Heart right ventricle (tissue), 16 donors: ENCODE results near the gene IL17RA. TPM values are rescaled to one million over a fixed set of nuclear protein-coding genes. Genes with fewer than 3 reads are reported as not detected.
A peak's percentile ranks its signal among the peaks of the same experiment; 100 is the strongest.

ENCODE experiments used
- ATAC-seq, 8 donors: fragments of 200-7000 bp; cut with Tn5 transposase; one replicate each; pipeline ENCODE4 v1.9.1; 2020; ENCODE audit warnings: mild to moderate bottlenecking in 8 of 8, moderate library complexity in 8 of 8, moderate number of reproducible peaks in 1 of 8
- DNase-seq, 2 donors: peaks; one replicate each; pipeline ENCODE4 v3.0.0-alpha.2; 2020
- H3K27ac ChIP-seq, 10 donors: fragments of 200-600 bp; sonication (generic) in 2 of 10; one replicate each; pipeline versions ENCODE4 v1.5.0 to v1.8.0; 2020 to 2022; ENCODE audit warnings: mild to moderate bottlenecking in 3 of 10
- H3K27me3 ChIP-seq, 7 donors: fragments of 200-600 bp; one replicate each; pipeline ENCODE4 v1.8.0; 2021 to 2022; ENCODE audit warnings: mild to moderate bottlenecking in 2 of 7
- H3K36me3 ChIP-seq, 9 donors: fragments of 200-600 bp; sonication (generic) in 1 of 9; one replicate each; pipeline versions ENCODE4 v1.5.0 to v1.8.0; 2020 to 2022; ENCODE audit warnings: mild to moderate bottlenecking in 2 of 9
- H3K4me1 ChIP-seq, 9 donors: fragments of 200-600 bp; sonication (generic) in 1 of 9; one replicate each; pipeline versions ENCODE4 v1.5.0 to v1.8.0; 2020 to 2022; ENCODE audit warnings: mild to moderate bottlenecking in 4 of 9
- H3K4me3 ChIP-seq, 10 donors: fragments of 200-600 bp; sonication (generic) in 2 of 10; one replicate each; pipeline versions ENCODE4 v1.5.0 to v1.8.0; 2020 to 2022; ENCODE audit warnings: mild to moderate bottlenecking in 7 of 10, moderate library complexity in 2 of 10
- H3K9me3 ChIP-seq, 11 donors: fragments of 200-600 bp in 10 of 11; sonication (generic) in 2 of 11; one replicate each; pipeline versions ENCODE4 v1.5.0 to v1.8.0; 2013 to 2022; ENCODE audit warnings: mild to moderate bottlenecking in 2 of 11, control low read depth in 1 of 11, moderate library complexity in 1 of 11
- CTCF ChIP-seq, 9 donors: fragments of 200-600 bp; sonication (generic) in 2 of 9; IDR thresholded peaks; one replicate each; pipeline versions ENCODE4 v1.5.0 to v1.8.0; 2021 to 2022; ENCODE audit warnings: antibody characterized with exemption in 9 of 9, mild to moderate bottlenecking in 5 of 9, moderate library complexity in 1 of 9
- WGBS, 2 donors: extraction: QIAGEN DNeasy Blood & Tissue Kit; methylation state at CpG; one replicate each; pipeline ENCODE4 v1.1.7; 2013; ENCODE audit warnings: inconsistent platforms in 1 of 2; 5-methylcytosine and 5-hydroxymethylcytosine counted together
- intact Hi-C, 10 donors: fragments of 100-400 bp; cut with DNase I; formaldehyde crosslinking; loops; one replicate each; pipeline versions ENCODE4 v1.11.1 to v1.14.2; 2022
- polyA plus RNA-seq, 2 donors: library from polyadenylated mRNA; stranded (reverse); fragments of 200-250 nt; gene quantifications; one replicate each; pipeline ENCODE4 v1.2.3, GENCODE V29; 2013
- total RNA-seq, 10 donors: library from RNA; stranded (reverse); fragmentation: NEBNext Ultra II Directional in 3 of 10; extraction: Animal tissue kit (Norgen Biotek cat#: 25700) in 3 of 10; gene quantifications; one replicate each; pipeline versions ENCODE4 v1.2.1 to v1.2.4, GENCODE V29; 2021 to 2023
- donor health status: Arrhythmogenic right ventricular cardiomyopathy.
- donor health status: ischemic (EF 13 %, LVEDD 7.1; RV severe dilation, severe dysfunction).
- donor health status: healthy with polysubstance abuse.
- donor health status: DM: no; HTN: yes; CAD: no.
- donor health status: DM: no; HTN: no; CAD: no.
- donor health status: ischemic (EF 25% LVEDD 6.9; RV normal size, moderate dysfunction).
- donor health status: ischemic (EF 25% LVEDD 5.7; RV mildly dilated, moderate dysfunction).
- donor health status: healthy.
- donor health status: DM: yes; HTN: yes; CAD: no.
- donor health status: Ischemic cardiomyopathy.
- donor health status: ischemic (EF 35%, LVEDD 5.7; RV mildly dilated, moderate dysfunction).
- donor health status: nonischemic (EF 11% LVEDD 7.7; RV severe dilation, severe dysfunction).
- donor health status: DM: yes; HTN: yes; CAD: no.
- donor health status: PGD.
- donor health status: ischemic (EF 29% LVEDD 5.4; RV normal size, mild dysfunction).
- donor health status: nonischemic (EF 23%, LVEDD 6.1; RV moderate dilation, normal function).

The IL17RA gene
- total and polyA plus RNA-seq, 12 donors, result 4.0 to 15.9 (median 5.4) TPM

- ATAC-seq, result no peak
- no peak for TF ChIP-seq CTCF (IDR thresholded peaks at IDR 0.05)
- intact Hi-C loops, result loop anchor here in 7 of 10 donors (5.0 to 10.0 kb wide), 5 partner anchors 90 to 425 kb away; partner anchors contain the start of gene CECR2 (in 2 of the 7)
These were observed 7.5 kb upstream of the IL17RA start for GRCh38 chr22:17077255-17077654.

GRCh38 chr22:17079572-17079971 is 5.2 kb upstream of the IL17RA start:
- Histone ChIP-seq H3K36me3 (no peaks in the 10 kb centered on the region), H3K27me3 (peaks cover 0 to 3% (median 0%) of the 10 kb centered on the region in 7 donors), H3K4me3 (no peak overlapping the region), H3K4me1 (peaks cover 0 to 23% (median 0%) of the 10 kb centered on the region in 9 donors), H3K27ac (no peak overlapping the region), H3K9me3 (no peaks in the 10 kb centered on the region)
- ATAC-seq, result no peak
- intact Hi-C loops, result loop anchor here in 7 of 10 donors (5.0 to 10.0 kb wide), 5 partner anchors 88 to 423 kb away; partner anchors contain the start of gene CECR2 (in 2 of the 7)
- no peak for DNase-seq
- TF ChIP-seq CTCF (IDR thresholded peaks at IDR 0.05), result no peak
- WGBS, 2 donors, result 80 to 91% methylated on average over 4 of the region's 4 CpGs

More at GRCh38 chr22:17077255-17077654, 7.5 kb upstream of the IL17RA start:
- Histone ChIP-seq H3K27me3 (peaks cover 0 to 3% (median 0%) of the 10 kb centered on the region in 7 donors), H3K9me3 (peaks cover 0 to 6% (median 0%) of the 10 kb centered on the region in 11 donors), H3K4me3 (no peak overlapping the region), H3K27ac (no peak overlapping the region), H3K4me1 (peaks cover 0 to 18% (median 0%) of the 10 kb centered on the region in 9 donors), H3K36me3 (no peaks in the 10 kb centered on the region)
- DNase-seq, result no peak

GRCh38 chr22:17083255-17083654 is 1.5 kb upstream of the IL17RA start:
- DNase-seq, result no peak
- ATAC-seq, result no peak
- Histone ChIP-seq H3K4me1 (peaks cover 0 to 36% (median 17%) of the 10 kb centered on the region in 9 donors), H3K4me3 (no peak overlapping the region), H3K27me3 (no peaks in the 10 kb centered on the region), H3K36me3 (no peaks in the 10 kb centered on the region), H3K9me3 (no peaks in the 10 kb centered on the region), H3K27ac (no peak overlapping the region)
- intact Hi-C loops, result loop anchor here in 7 of 10 donors (5.0 to 10.0 kb wide), 7 partner anchors 72 to 732 kb away; partner anchors contain the start of gene HDHD5 (in 1 of the 7)
- no peak for TF ChIP-seq CTCF (IDR thresholded peaks at IDR 0.05)
- WGBS, 2 donors, result 92 to 93% methylated on average over 5 of the region's 5 CpGs

GRCh38 chr22:17083811-17084441 is 874 bp upstream of the IL17RA start:
- peak overlapping the region; percentile 30 to 99 (median 90) for H3K27ac ChIP-seq
- ATAC-seq, result no peak
- intact Hi-C loops, result loop anchor here in 7 of 10 donors (2.0 to 10.0 kb wide), 8 partner anchors 71 to 731 kb away; partner anchors contain the start of gene HDHD5 (in 2 of the 7)
- peak overlapping the region; percentile 72 to 98 (median 96) for H3K4me3 ChIP-seq
- no peaks in the 10 kb centered on the region for H3K9me3 ChIP-seq
- H3K27me3 ChIP-seq, result no peaks in the 10 kb centered on the region
- no peak for TF ChIP-seq CTCF (IDR thresholded peaks at IDR 0.05)
- 82 to 84% methylated on average over 33 of the region's 33 CpGs for WGBS, 2 donors
- H3K36me3 ChIP-seq, result peaks cover 0 to 5% (median 0%) of the 10 kb centered on the region in 9 donors
- peaks cover 0 to 40% (median 17%) of the 10 kb centered on the region in 9 donors for H3K4me1 ChIP-seq
- DNase-seq, result no peak
